Activated naive CD4-positive, alpha-beta T cell (primary cell): ENCODE data around the gene R3HDM4.
"Not testable (repeated sequence)": the region's sequence is repeated elsewhere in the genome, so short reads cannot be mapped to it uniquely, and the experiment has no call there.

Experiments
- DNase-seq, 4 experiments: peaks; one replicate each; lab custom pipeline; 2025; lab: John Stamatoyannopoulos, UW

The R3HDM4 gene

GRCh38 chr19:858284-858683 lies 54.7 kb downstream of the R3HDM4 start:
- DNase-seq: no peak

DNA sequence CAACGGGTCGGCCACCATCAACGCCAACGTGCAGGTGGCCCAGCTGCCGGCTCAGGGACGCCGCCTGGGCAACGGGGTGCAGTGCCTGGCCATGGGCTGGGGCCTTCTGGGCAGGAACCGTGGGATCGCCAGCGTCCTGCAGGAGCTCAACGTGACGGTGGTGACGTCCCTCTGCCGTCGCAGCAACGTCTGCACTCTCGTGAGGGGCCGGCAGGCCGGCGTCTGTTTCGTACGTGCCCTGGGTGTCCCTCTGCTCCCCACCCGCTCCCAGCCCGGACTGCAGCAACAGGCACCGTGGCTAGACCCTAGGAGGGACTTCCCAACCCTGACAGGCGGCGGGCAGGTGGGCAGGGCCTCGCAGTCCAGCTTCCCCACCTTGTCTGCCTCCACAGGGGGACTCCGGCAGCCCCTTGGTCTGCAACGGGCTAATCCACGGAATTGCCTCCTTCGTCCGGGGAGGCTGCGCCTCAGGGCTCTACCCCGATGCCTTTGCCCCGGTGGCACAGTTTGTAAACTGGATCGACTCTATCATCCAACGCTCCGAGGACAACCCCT lies 57.4 kb downstream of the R3HDM4 start:
- DNase-seq: no peak

- no peak for DNase-seq
Measured at GRCh38 chr19:855142-855541, 57.9 kb downstream of the R3HDM4 start.

- DNase-seq: no peak
Measured at GRCh38 chr19:854549-854948, 58.5 kb downstream of the R3HDM4 start.

- not testable (repeated sequence) for DNase-seq
Measured at GRCh38 chr19:853614-854220, 59.3 kb downstream of the R3HDM4 start.

DNA sequence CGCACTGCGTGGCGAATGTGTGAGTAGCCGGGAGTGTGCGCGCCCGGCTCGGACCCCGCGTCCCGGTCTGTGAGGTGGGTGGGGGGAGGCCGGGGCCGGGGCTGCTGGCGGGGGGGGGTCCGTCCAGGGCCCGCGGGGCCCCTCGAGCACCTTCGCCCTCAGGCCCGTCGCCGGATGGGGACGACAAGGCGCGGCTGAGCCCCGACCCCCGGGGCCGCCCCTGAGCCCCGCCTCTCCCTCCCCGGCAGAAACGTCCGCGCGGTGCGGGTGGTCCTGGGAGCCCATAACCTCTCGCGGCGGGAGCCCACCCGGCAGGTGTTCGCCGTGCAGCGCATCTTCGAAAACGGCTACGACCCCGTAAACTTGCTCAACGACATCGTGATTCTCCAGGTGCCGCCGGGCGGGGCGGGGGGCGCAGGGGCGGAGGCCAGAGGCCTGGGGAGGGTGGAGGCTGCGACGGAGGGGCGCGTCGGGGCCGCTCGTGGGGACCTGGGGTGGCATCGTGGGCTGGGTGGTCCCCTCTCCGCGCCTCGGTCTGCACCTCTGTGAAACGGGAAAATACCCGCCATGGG lies 59.9 kb downstream of the R3HDM4 start:
- DNase-seq: no peak

DNA sequence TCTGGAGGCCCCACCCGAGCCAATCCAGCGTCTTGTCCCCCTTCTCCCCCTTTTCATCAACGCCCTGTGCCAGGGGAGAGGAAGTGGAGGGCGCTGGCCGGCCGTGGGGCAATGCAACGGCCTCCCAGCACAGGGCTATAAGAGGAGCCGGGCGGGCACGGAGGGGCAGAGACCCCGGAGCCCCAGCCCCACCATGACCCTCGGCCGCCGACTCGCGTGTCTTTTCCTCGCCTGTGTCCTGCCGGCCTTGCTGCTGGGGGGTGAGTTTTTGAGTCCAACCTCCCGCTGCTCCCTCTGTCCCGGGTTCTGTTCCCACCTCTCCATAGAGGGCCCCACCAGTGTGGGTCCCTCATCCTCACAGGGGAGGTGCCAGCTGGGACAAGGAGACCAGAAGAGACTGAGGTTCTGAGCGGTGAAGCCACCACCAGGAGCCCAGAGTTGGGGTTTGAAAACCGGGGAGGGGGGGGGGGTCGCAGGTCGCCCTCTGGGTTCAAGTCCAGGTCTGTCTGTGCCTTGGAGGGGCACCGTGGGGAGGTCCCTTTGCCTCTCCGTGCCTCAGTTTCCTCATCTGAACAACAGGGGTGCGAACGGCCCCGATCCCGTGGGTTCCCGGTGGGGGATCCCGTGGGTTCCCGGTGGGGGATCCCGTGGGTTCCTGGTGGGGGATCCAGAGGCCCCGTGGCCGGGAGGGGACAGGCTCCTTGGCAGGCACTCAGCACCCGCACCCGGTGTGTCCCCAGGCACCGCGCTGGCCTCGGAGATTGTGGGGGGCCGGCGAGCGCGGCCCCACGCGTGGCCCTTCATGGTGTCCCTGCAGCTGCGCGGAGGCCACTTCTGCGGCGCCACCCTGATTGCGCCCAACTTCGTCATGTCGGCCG lies 60.6 kb downstream of the R3HDM4 start, which contains the start of gene ELANE:
Gene ELANE, plus strand, starts transcription at position 168 of the 878 bp plus-strand sequence. Its CDS starts 26 bp downstream, at position 194.
- no peak for DNase-seq

- DNase-seq: no peak
Measured at GRCh38 chr19:850979-851335, 62.1 kb downstream of the R3HDM4 start.

DNA sequence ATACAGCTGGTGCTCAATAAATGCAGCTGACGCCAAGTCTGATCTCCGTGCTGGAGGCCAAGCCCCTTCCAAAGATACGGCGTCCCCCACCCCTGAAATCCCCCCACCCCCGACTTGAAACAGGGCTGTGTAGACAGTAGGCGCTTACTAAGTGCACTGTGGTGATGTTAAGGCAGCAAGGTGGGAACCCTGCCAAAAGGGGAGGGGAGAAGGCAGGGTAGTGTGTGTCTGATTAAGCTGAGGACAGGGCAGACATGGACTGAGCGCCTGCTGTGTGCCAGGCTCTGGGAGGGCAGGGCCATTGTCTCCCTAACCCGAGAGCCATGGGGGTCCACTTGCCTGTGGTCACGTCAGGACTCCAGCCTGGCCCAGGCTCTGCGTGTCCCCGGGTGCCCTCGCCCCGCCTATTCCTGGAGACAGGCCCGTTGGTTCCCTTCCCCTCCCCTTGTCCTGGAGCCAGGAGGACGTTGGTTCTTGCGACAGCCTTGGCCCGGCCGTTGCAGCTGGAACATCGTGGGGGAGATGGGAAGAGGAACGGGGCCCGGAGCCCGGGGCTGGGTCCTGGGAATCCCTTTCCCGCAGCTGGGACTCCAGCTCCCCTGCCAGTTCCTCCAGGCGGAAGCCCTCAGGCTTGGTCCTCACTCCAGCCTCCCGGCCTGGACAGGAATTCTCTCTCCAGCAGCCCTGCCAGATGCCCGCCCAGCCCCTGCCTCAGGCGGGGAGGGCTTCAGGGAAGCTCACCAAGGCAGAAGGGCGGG lies 62.6 kb downstream of the R3HDM4 start:
- no peak for DNase-seq

- DNase-seq: not testable (repeated sequence)
Measured at GRCh38 chr19:849195-849594, 63.8 kb downstream of the R3HDM4 start.

GRCh38 chr19:848386-848921 lies 64.6 kb downstream of the R3HDM4 start:
- no peak for DNase-seq
